Heart left ventricle (tissue), 16 donors: ENCODE data around the gene RSAD2. TPM values are rescaled to one million over a fixed set of nuclear protein-coding genes. Genes with fewer than 3 reads are reported as not detected.

Experiments
- ATAC-seq, 4 donors: fragments of 200-7000 bp; cut with Tn5 transposase; one replicate each; pipeline ENCODE4 v1.9.1; 2020 to 2022; ENCODE audit warnings: moderate library complexity in 4 of 4, mild to moderate bottlenecking in 3 of 4, moderate number of reproducible peaks in 1 of 4
- DNase-seq, 5 donors: peaks; one replicate each; pipeline ENCODE4 v3.0.0-alpha.2; 2020
- H3K27ac ChIP-seq, 12 donors: fragments of 200-600 bp; sonication (generic) in 4 of 12; one replicate each; pipeline versions ENCODE4 v1.5.0 to v1.8.0; 2016 to 2022; ENCODE audit warnings: mild to moderate bottlenecking in 2 of 12
- H3K27me3 ChIP-seq, 9 donors: fragments of 200-600 bp; sonication (generic) in 2 of 9; one replicate each; pipeline versions ENCODE4 v1.5.1 to v1.8.0; 2016 to 2022; ENCODE audit warnings: mild to moderate bottlenecking in 3 of 9
- H3K36me3 ChIP-seq, 9 donors: fragments of 200-600 bp; sonication (generic) in 2 of 9; one replicate each; pipeline versions ENCODE4 v1.5.0 to v1.8.0; 2018 to 2022; ENCODE audit warnings: mild to moderate bottlenecking in 2 of 9
- H3K4me1 ChIP-seq, 12 donors: fragments of 200-600 bp; sonication (generic) in 4 of 12; one replicate each; pipeline versions ENCODE4 v1.5.0 to v1.8.0; 2016 to 2022; ENCODE audit warnings: mild to moderate bottlenecking in 3 of 12
- H3K4me3 ChIP-seq, 12 donors: fragments of 200-600 bp; sonication (generic) in 4 of 12; one replicate each; pipeline versions ENCODE4 v1.5.0 to v1.8.0; 2017 to 2022; ENCODE audit warnings: mild to moderate bottlenecking in 9 of 12, moderate library complexity in 4 of 12
- H3K9me3 ChIP-seq, 12 donors: fragments of 200-600 bp; sonication (generic) in 4 of 12; one replicate each; pipeline versions ENCODE4 v1.5.0 to v1.8.0; 2016 to 2022; ENCODE audit warnings: mild to moderate bottlenecking in 1 of 12
- POLR2A ChIP-seq, 2 donors: fragments of 450-650 bp; IDR thresholded peaks; one replicate each; pipeline ENCODE4 v1.6.1; 2017; ENCODE audit warnings: antibody characterized with exemption in 2 of 2, mild to moderate bottlenecking in 2 of 2, moderate library complexity in 2 of 2
- WGBS, 4 donors: extraction: QIAGEN DNeasy Blood & Tissue Kit in 2 of 4; methylation state at CpG; one replicate each; pipeline versions ENCODE4 v1.1.5 to v1.1.7; 2013 to 2018; 5-methylcytosine and 5-hydroxymethylcytosine counted together
- intact Hi-C, 10 donors: fragments of 100-400 bp; cut with DNase I; formaldehyde crosslinking; loops; one replicate each; pipeline versions ENCODE4 v1.11.1 to v1.14.2; 2022
- polyA plus RNA-seq, 2 donors: library from polyadenylated mRNA; stranded (reverse); fragments of 200-250 nt; gene quantifications; one replicate each; pipeline ENCODE4 v1.2.3, GENCODE V29; 2013
- total RNA-seq, 9 donors: library from RNA; depleted of rRNA in 2 of 9; stranded (reverse); fragments of >200 nt in 2 of 9; fragmentation: NEBNext Ultra II Directional in 3 of 9; extraction: Animal tissue kit (Norgen Biotek cat#: 25700) in 3 of 9; gene quantifications; one replicate each; pipeline versions ENCODE4 v1.1.0 to v1.2.4, GENCODE V29; 2016 to 2023
- TF ChIP-seq, protein P1 (sequence below), 12 donors: fragments of 200-600 bp; sonication (generic) in 4 of 12; IDR thresholded peaks; one replicate each; pipeline versions ENCODE4 v1.5.0 to v1.8.0; 2018 to 2022; ENCODE audit warnings: antibody characterized with exemption in 12 of 12, mild to moderate bottlenecking in 5 of 12
- donor health status: ischemic (EF 13 %, LVEDD 7.1; RV severe dilation, severe dysfunction).
- donor health status: healthy with polysubstance abuse.
- donor health status: DM: no; HTN: yes; CAD: no.
- donor health status: DM: no; HTN: no; CAD: no.
- donor health status: ischemic (EF 25% LVEDD 6.9; RV normal size, moderate dysfunction).
- donor health status: ischemic (EF 25% LVEDD 5.7; RV mildly dilated, moderate dysfunction).
- donor health status: healthy.
- donor health status: DM: yes; HTN: yes; CAD: no.
- donor health status: ischemic (EF 35%, LVEDD 5.7; RV mildly dilated, moderate dysfunction).
- donor health status: nonischemic (EF 11% LVEDD 7.7; RV severe dilation, severe dysfunction).
- donor health status: DM: yes; HTN: yes; CAD: no.
- donor health status: PGD.
- donor health status: ischemic (EF 29% LVEDD 5.4; RV normal size, mild dysfunction).
- donor health status: nonischemic (EF 23%, LVEDD 6.1; RV moderate dilation, normal function).

Gene RSAD2
- total and polyA plus RNA-seq, 11 donors, result 1.2 to 18.0 (median 4.7) TPM

DNA sequence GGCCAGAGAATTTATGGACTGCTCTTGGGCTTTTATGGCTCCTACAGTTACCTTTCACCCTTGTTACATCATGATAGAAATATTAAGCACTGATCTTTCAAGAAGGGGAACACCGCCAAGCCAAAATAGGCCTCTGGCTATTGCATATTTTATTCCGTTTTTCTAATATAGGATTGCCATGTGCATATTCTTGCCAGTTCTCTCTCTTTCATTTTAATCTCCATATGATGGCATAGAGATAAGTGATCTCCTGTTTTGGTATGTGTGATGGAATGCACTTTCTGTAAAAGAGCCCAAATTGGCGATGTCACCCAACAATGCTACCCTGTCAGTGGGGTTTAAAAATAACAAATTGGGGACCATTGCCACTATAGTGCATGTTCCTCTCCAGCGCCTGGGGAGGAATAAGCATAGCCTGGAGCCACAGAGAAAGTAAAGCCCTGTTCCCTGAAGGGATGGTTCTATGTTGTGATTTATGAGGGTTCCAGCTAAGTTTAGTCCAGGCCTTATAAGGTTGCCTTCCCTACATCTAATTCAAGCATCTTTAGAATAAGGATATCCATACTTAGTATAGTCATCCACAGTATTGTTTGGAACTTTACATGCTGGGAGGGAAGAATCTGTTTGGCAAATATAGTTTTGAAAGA lies 38.8 kb upstream of the RSAD2 start:
- TF ChIP-seq POLR2A (IDR thresholded peaks at IDR 0.05), result no peak
- TF ChIP-seq, protein P1, sequence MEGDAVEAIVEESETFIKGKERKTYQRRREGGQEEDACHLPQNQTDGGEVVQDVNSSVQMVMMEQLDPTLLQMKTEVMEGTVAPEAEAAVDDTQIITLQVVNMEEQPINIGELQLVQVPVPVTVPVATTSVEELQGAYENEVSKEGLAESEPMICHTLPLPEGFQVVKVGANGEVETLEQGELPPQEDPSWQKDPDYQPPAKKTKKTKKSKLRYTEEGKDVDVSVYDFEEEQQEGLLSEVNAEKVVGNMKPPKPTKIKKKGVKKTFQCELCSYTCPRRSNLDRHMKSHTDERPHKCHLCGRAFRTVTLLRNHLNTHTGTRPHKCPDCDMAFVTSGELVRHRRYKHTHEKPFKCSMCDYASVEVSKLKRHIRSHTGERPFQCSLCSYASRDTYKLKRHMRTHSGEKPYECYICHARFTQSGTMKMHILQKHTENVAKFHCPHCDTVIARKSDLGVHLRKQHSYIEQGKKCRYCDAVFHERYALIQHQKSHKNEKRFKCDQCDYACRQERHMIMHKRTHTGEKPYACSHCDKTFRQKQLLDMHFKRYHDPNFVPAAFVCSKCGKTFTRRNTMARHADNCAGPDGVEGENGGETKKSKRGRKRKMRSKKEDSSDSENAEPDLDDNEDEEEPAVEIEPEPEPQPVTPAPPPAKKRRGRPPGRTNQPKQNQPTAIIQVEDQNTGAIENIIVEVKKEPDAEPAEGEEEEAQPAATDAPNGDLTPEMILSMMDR (IDR thresholded peaks at IDR 0.05), result no peak
- H3K4me1 ChIP-seq, result no peaks in the 10 kb centered on the region
- H3K4me3 ChIP-seq, result no peak overlapping the region
- no peak overlapping the region for H3K27ac ChIP-seq
- peaks cover 0 to 75% (median 20%) of the 10 kb centered on the region in 12 donors for H3K9me3 ChIP-seq
- intact Hi-C loops, result no loop called here
- no peak for ATAC-seq
- DNase-seq, result no peak
- H3K36me3 ChIP-seq, result no peaks in the 10 kb centered on the region
- no peaks in the 10 kb centered on the region for H3K27me3 ChIP-seq
- 89 to 96% (median 92%) methylated on average over 4 of the region's 4 CpGs for WGBS, 4 donors

DNA sequence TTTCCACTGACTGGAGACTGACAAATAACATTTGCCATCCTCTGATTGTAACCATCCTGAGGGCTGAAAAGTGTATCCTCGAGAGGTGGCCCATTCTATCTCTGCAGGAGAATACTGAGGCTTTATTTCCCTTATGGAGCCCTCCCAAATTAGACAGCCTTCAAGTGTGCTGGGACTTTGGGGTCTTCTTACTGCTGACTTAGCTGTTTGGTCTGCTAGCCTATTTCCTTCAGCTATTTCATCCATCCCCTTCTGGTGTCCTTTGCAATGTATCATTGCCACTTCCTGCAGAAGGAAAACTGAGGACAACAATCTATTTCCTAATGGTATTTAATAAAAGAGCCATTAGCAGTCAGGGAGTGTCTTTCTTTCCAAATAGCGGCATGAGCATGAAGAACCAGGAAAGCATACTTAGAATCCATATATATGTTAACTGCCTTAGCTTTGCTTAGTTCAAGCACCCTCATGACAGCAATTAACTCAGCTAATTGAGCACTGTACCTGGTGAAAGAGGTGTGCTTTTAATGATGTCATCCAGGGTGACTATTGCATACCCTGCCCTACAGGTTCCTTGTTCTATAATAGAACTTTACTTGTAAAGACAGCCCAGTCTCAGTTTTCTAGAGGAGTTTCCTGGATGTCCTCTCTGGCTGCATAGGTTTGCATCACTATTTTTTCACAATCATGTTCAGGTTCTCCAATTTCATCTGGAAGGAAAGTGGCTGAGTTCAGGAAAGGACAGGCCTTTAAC lies 35.9 kb upstream of the RSAD2 start:
- peaks cover 0 to 8% (median 0%) of the 10 kb centered on the region in 9 donors for H3K36me3 ChIP-seq
- no peaks in the 10 kb centered on the region for H3K4me1 ChIP-seq
- TF ChIP-seq, protein P1 (IDR thresholded peaks at IDR 0.05), result no peak
- TF ChIP-seq POLR2A (IDR thresholded peaks at IDR 0.05), result no peak
- no peak for DNase-seq
- H3K4me3 ChIP-seq, result no peak overlapping the region
- H3K27me3 ChIP-seq, result no peaks in the 10 kb centered on the region
- 84 to 93% (median 88%) methylated on average over 2 of the region's 2 CpGs for WGBS, 4 donors
- peaks cover 0 to 80% (median 45%) of the 10 kb centered on the region in 12 donors for H3K9me3 ChIP-seq
- no peak overlapping the region for H3K27ac ChIP-seq
- no peak for ATAC-seq
- intact Hi-C loops, result no loop called here

DNA sequence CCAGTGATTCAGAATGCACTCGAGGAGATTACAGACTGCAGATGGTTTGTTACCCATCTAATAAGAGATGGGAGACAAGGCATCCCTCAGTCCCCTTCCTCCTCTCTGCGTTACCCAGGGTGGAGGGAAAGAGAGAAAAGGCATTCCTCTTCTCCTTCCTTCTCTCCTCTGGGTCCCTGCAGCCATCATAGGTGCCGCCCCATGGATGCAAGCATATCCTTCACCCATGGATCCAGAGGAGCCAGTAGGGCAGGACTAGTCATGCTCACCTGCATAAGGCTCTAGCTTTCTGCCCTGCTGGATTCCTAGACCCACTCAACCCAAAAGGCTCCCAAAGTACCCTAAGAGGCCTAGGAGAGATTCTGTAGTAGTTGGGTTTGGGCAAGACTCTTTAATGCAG lies 32.3 kb upstream of the RSAD2 start:
- peaks cover 0 to 100% (median 71%) of the 10 kb centered on the region in 12 donors for H3K9me3 ChIP-seq

DNA sequence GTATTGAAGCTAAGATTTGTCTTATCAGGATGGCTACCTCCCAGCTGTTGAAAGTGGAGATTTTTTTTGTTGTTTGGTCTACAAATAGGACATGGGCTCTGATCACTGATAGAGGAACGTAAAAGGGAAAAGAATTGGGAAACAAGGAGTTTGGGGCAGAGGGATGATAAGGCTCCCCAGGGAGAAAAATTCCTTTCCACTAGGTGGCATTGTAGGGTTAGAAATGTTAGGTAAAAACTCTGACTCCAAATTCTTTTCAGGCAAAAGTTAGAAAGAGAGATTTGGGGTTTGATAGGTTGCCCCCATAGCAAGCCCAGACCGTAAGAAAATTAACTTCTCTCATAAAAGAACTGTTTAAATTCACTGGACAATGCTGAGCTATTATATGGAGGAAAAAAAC lies 31.7 kb upstream of the RSAD2 start:
- peaks cover 0 to 99% (median 71%) of the 10 kb centered on the region in 12 donors for H3K9me3 ChIP-seq

More for the DNA sequence above, 32.3 kb upstream of the RSAD2 start:
- intact Hi-C loops, result no loop called here
- Histone ChIP-seq H3K4me1 (no peaks in the 10 kb centered on the region), H3K4me3 (no peak overlapping the region), H3K27ac (no peak overlapping the region), H3K36me3 (peaks cover 0 to 44% (median 26%) of the 10 kb centered on the region in 9 donors), H3K27me3 (no peaks in the 10 kb centered on the region)
- DNase-seq (no peak), ATAC-seq (no peak)
- TF ChIP-seq, protein P1 (IDR thresholded peaks at IDR 0.05), result no peak
- TF ChIP-seq POLR2A (IDR thresholded peaks at IDR 0.05), result no peak
- 79 to 86% (median 83%) methylated on average over 3 of the region's 3 CpGs for WGBS, 4 donors

More for the DNA sequence above, 31.7 kb upstream of the RSAD2 start:
- TF ChIP-seq POLR2A (IDR thresholded peaks at IDR 0.05), result no peak
- TF ChIP-seq, protein P1 (IDR thresholded peaks at IDR 0.05), result no peak
- ATAC-seq, result no peak
- Histone ChIP-seq H3K4me1 (no peaks in the 10 kb centered on the region), H3K36me3 (peaks cover 1 to 49% (median 32%) of the 10 kb centered on the region in 9 donors), H3K4me3 (no peak overlapping the region), H3K27ac (no peak overlapping the region), H3K27me3 (no peaks in the 10 kb centered on the region)
- 84 to 94% (median 92%) methylated on average over 2 of the region's 2 CpGs for WGBS, 4 donors
- intact Hi-C loops, result no loop called here
- DNase-seq, result no peak
